ENCODE measurements around the gene TENT5A.
"Not testable (repeated sequence)": the region's sequence is repeated elsewhere in the genome, so short reads cannot be mapped to it uniquely, and the experiment has no call there.

Gene TENT5A

GRCh38 chr6:81749707-81750106 is 2.8 kb downstream of the TENT5A start:
- ATAC-seq: no peak

- ATAC-seq: no peak
Observed at GRCh38 chr6:81748994-81749393, 3.5 kb downstream of the TENT5A start.

DNA sequence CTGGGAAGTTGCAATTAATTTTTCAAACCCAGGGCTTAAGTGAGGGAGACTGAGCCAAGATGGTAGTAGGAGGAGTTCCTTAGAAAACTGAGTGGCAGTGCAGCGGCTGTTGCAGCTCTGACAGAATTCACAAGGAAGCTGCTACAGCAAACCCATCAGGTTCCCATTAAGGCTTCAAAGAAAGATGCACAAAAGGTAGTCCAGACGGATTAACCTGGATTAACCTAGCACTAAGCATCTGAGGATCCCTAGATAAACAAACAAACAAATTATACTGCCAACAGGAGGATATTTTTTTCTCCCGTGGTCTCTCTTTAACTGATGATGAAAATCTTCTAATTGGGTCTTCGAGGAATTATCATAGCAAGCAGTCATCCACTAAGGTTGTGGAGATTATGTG is 5.2 kb downstream of the TENT5A start:
- no peak for ATAC-seq

- ATAC-seq: no peak
Observed at GRCh38 chr6:81744131-81744530, 8.3 kb downstream of the TENT5A start.

- ATAC-seq: no peak
Observed at GRCh38 chr6:81743649-81744048, 8.8 kb downstream of the TENT5A start.

- ATAC-seq: no peak
Observed at GRCh38 chr6:81741689-81742088, 10.8 kb downstream of the TENT5A start.

DNA sequence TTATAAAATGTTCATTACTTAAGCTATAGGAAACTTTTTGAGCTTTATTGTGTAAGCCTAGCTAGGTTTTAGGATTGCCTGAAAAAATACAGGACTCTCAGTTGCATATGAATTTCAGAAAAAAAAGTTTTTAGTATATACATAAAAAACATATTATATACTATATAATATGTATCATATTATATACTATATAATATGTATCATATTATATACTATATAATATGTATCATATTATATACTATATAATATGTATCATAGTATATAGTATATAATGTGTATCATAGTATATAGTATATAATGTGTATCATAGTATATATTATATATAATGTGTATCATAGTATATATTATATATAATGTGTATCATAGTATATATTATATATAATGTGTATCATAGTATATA is 11.9 kb downstream of the TENT5A start:
- not testable (repeated sequence) for ATAC-seq

DNA sequence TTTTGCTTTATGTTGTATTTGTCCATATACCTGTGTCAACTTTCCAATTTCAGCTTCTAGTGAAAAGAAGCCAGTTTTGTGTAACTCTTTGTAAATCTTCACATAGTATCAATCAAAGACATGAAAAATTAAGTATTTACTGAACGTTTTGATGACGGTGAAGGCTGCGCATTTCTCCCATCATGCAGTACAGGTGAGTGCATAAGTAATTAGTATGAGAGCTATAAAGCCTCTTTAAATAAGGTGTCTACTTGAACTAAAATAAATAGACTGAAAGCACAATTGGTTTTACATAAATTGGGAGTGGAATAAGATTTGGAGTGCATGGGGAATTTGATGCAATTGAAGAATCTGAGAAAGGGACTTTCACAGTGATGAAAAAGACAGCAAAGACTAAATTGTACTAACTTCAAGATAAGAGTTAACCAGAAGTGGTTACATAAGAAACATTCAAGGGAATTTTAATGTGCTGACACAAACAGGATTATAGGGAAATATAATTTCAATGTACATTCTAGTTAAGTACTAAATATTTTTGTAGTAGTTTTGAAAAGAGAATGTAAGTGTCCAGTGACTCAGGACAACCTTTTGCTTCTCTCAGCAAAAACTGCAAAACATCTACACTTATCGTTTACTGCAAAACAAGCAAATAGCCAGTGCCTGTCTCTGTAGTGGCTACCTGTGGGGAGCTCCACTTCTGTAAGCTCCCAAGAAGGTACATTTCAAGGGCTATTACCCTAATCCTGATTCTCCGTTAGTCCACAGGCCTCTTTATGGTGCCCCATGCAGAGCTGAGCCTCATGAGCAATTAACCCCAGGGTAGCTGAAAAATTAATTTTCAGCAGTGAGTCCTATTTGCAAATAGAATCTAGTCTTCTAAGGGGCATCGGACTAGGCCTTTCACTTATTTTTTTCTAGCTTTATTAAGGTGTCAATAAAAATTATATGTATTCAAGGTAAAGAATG is 13.0 kb downstream of the TENT5A start:
- ATAC-seq: no peak

DNA sequence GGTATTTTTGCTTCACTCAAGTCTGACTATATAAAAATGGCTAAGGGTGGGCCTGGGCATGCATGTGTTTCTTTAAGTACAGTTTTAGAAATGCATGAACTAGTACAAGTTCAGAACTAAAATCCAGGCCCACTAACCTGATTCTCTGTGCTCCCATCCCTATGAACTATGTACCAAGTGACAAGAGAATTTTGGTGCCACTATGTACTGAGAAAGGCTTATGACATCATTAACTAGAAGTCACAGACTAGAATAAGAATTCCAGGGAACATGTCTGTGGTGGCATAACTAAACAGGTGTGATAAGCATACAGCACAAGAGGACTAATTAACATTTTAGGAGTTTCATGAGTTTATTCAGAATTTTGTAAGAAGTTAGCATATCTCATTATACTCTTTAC is 16.1 kb downstream of the TENT5A start:
- ATAC-seq: no peak

DNA sequence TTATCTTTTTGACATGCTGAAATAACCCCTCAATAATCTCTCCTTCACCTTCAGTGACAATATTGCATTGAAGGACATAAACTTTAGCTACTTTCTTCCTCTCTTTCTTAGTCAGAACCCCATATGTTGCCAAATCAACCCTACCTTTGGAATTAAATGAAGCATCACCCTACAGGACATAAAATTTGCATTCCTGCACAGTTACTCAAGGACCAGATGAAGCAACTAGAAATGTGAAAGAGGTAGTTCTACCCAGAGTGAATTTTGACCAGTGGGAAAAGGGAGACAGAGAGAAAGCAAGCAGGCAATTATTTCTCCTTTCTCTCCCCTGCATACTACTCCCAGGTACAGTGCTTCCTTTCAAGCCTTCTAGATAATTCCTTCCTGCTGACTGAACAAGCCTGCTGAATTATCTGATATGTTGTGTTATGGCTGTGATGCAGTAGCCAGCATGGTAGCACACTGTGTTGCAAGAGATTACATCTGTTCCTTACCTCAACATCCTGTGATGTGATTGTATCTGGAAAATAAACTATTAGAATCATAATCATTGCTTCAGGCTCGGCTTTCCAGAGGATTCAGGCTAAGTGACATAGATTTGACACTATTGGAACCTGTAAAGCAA is 16.6 kb downstream of the TENT5A start:
- no peak for ATAC-seq

DNA sequence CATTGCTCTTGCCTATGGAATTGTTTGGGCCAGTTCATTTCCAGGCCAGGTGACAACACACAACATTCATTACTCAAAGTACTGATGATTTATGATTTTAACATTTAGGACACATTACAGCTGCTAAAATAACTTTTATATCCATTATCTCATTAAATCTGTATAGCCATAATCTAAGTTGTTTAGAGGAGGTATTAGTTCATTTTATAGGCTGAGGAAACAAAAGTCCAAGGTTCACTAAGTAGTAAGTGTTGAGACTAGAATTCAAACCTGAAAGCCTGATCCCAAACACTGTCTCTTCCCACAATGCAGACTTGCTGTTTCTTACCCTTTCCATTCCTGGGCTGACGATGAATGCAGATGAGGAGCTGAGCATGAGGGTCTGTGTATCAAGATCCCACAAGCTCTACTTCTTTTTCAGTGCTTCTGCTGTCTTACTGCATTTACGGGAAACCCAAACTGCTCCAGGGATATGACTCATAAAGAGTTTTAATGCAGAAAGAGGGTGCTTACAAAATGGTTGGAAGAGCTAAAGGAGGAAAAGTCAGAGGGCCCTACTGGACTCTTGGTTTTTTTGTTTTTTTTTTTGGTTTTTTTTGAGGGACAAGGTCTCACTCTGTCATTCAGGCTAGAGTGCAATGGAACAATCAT is 17.9 kb downstream of the TENT5A start:
- no peak for ATAC-seq

GRCh38 chr6:81734081-81734480 is 18.4 kb downstream of the TENT5A start:
- no peak for ATAC-seq

- ATAC-seq: no peak
Observed at GRCh38 chr6:81731814-81732213, 20.7 kb downstream of the TENT5A start.

DNA sequence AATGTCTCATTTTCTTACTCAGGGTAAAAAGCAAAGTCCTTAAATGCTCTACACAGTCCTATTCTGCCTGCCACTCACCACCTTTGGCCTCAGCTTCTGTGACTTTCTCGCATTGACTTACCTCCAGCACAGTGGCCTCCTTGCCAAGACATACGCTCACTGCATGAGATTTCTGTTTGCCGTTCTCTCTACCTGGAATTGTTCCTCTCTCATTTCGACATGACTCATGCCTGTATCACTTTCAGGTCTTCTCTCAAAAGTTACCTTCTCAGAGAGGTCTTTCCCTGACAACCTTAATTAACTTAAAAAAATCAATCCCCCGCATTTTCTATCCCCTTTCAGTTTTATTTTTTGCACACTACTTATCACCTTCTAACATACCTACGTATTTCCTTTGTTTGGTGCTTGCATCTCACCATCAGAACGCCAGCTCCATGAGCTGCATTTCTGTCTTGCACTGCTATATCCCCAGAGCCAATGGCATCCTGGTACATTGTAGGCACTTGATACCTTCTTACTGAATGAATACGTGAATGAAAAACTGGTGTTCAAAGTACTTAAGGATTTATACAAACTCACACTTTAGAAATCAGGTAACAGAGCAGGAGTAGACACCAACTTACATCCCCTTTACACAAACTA is 24.5 kb downstream of the TENT5A start:
- peak; percentile 78 to 89 for ATAC-seq

DNA sequence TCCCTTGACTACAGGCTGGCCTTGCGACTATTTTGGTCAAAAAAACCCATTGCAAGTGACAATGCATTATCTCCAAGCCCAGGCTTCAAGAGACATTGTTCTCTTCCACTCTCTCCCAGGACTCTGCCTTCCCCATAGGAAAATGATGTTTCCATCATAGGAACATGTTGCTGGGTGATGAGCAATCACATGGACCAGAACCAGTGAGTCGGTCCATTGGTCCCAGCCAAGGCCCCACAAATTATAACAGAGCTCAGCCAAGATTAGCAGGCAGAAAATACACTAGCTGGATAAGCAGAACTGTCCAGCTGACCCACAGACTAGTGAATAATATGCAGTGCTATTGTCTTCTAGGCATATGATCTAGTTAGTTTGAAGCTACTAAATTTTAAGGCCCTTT is 27.4 kb downstream of the TENT5A start:
- ATAC-seq: no peak

DNA sequence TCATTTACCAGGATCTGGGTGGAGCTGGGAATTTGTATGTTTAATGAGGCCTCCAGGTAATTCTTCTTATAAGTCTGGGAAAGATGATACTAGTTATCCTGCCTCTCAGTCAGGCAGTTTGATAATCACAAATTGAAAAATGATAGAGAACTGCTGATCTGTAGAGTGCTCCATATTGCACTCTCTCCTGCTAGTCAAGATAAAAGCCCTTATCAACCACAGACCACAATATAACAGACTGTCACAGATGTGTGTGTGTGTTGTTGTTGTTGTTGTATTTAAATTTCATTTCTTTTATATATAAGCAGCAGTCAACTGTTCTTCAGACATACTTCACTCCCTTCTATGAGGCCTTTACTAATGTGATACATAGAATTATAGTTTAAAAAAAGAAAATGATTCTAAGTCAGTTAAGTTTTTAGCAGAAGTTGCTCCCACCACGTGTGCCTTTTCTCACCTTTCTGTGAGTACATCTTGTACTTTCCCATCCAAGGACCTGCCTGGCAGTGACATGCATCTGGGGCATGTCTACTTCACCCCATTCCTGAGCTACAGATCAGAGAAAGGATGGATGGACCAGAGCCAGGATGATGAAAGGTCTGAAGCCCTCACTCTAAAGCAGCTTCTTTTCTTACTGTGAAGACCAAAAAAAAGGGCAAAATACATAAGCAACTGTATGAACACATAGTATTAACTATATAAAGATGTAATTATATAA is 29.8 kb downstream of the TENT5A start:
- no peak for ATAC-seq

DNA sequence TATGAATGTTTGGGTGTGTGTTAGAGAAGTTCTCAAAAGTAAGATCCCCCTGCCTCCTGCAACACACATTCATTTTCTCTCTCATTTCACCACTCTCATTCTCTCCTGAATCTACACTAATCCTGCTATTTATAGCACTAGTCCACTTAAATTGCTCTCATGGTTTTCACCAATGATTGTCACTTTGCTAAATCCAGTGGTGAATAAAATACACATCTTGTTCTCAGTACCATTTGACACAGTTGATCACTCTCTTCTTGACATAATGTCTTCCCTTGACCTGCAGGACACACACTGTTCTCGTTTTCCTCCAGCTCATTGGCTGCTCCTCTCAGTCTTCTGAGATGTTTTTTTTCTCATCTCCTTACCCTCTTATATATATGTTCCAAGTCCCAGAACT is 32.1 kb downstream of the TENT5A start:
- no peak for ATAC-seq

GRCh38 chr6:81718126-81718525 is 34.4 kb downstream of the TENT5A start:
- no peak for ATAC-seq

GRCh38 chr6:81714684-81715083 is 37.8 kb downstream of the TENT5A start:
- no peak for ATAC-seq

DNA sequence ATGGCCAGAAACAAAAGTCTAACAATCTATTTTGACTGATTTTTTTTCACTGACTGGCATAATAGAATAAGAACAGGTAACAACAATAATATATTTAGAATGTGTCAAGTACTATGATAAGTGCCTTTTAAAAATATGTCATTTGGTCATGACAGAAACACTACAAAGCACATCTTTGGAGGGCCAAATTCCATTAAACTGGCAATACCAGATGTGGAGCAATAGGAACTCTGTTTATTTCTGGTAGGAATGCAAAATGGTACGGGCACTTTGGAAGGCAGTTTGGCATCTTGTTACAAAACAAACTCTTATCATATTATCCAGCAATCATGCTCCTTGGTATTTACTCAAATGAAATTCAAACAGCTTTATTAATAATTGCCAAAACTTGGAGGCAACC is 39.3 kb downstream of the TENT5A start:
- ATAC-seq: no peak

- no peak for ATAC-seq
Observed at GRCh38 chr6:81708113-81708699, 44.3 kb downstream of the TENT5A start.

- no peak for ATAC-seq
Observed at GRCh38 chr6:81704700-81705099, 47.8 kb downstream of the TENT5A start.
